A673 (cell line): ENCODE results near the gene OVCH1.

Experiments
- EZH2 ChIP-seq: fragments of 200-600 bp; sonication (generic); IDR thresholded peaks from 2 replicates; pipeline ENCODE4 v1.6.1; 2017; ENCODE audit warnings: borderline replicate concordance, low read depth, mild to moderate bottlenecking, mixed read lengths, antibody characterized with exemption, low read length; ENCODE audit not compliant: poor library complexity, severe bottlenecking
- TF ChIP-seq, protein P1 (sequence below): fragments of 300-800, 200-600 bp; sonication (generic); conservative IDR thresholded peaks from 2 replicates; pipeline ENCODE4 v1.5.1; 2017; ENCODE audit warnings: low read depth, mild to moderate bottlenecking, antibody characterized with exemption, low read length, moderate library complexity, mixed read lengths

DNA sequence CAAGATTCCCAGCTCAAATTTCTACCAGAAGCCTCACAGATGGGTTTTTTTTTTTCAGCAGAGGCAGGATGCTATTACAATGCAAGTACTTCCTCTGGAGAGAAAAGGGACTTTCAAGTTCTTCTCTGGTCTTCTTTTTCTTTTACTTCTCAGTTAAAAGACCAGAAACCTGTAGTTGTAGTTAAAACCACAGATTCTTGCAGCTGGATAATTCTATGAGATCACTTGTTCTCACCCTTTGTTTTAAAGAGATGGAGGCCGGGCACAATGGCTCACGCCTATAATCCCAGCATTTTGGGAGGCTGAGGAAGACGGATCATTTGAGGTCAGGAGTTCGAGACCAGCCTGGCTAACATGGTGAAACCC, 47.6 kb upstream of the OVCH1 start:
- TF ChIP-seq EZH2: no peak
- TF ChIP-seq, protein P1, sequence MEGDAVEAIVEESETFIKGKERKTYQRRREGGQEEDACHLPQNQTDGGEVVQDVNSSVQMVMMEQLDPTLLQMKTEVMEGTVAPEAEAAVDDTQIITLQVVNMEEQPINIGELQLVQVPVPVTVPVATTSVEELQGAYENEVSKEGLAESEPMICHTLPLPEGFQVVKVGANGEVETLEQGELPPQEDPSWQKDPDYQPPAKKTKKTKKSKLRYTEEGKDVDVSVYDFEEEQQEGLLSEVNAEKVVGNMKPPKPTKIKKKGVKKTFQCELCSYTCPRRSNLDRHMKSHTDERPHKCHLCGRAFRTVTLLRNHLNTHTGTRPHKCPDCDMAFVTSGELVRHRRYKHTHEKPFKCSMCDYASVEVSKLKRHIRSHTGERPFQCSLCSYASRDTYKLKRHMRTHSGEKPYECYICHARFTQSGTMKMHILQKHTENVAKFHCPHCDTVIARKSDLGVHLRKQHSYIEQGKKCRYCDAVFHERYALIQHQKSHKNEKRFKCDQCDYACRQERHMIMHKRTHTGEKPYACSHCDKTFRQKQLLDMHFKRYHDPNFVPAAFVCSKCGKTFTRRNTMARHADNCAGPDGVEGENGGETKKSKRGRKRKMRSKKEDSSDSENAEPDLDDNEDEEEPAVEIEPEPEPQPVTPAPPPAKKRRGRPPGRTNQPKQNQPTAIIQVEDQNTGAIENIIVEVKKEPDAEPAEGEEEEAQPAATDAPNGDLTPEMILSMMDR: no peak
